Fibroblast of pulmonary artery (primary cell): ENCODE data around the gene PHACTR1.

Source experiments
- DNase-seq: peaks from one replicate; pipeline ENCODE4 v3.0.0-alpha.2; 2010; ENCODE audit warnings: low read depth
- H3K4me3 ChIP-seq: replicated peaks from 2 replicates; pipeline ENCODE4 v1.5.1; 2011; ENCODE audit warnings: low read depth, mild to moderate bottlenecking, control low read depth, low read length, moderate library complexity
- CTCF ChIP-seq: IDR thresholded peaks from 2 replicates; pipeline ENCODE4 v1.5.1; 2011; ENCODE audit warnings: mild to moderate bottlenecking, control low read depth, low read length, inconsistent platforms; ENCODE audit errors: missing control alignments

PHACTR1 gene

GRCh38 chr6:13011612-13012146 is 295.1 kb downstream of the PHACTR1 start:
- DNase-seq = no peak
- no peak for TF ChIP-seq CTCF
- no peak overlapping the region for H3K4me3 ChIP-seq

GRCh38 chr6:13012296-13012695 is 295.7 kb downstream of the PHACTR1 start:
- TF ChIP-seq CTCF = no peak
- no peak for DNase-seq
- no peak overlapping the region for H3K4me3 ChIP-seq

GRCh38 chr6:13012977-13013680 is 296.6 kb downstream of the PHACTR1 start:
- TF ChIP-seq CTCF = no peak
- DNase-seq = peak; percentile 7
- peak overlapping the region; percentile 52 for H3K4me3 ChIP-seq

- no peak for TF ChIP-seq CTCF
- peak overlapping the region; percentile 52 for H3K4me3 ChIP-seq
- peak; percentile 4 for DNase-seq
Measured at GRCh38 chr6:13013681-13014503, 297.3 kb downstream of the PHACTR1 start.

GRCh38 chr6:13014504-13015378 is 298.2 kb downstream of the PHACTR1 start:
- DNase-seq = peak; percentile 5
- H3K4me3 ChIP-seq = peak overlapping the region; percentile 52

More at GRCh38 chr6:13014504-13015378, 298.2 kb downstream of the PHACTR1 start:
- TF ChIP-seq CTCF = no peak
